Iris pigment epithelial cell (primary cell): Measurements from ENCODE around the gene TNFRSF19.

Source experiments
- DNase-seq: peaks from one replicate; pipeline ENCODE4 v3.0.0-alpha.2; 2011; ENCODE audit warnings: low read depth

The TNFRSF19 gene

GRCh38 chr13:23628765-23629565, 58.8 kb downstream of the TNFRSF19 start:
- DNase-seq: no peak

- no peak for DNase-seq
Observed at GRCh38 chr13:23629566-23630272, 59.5 kb downstream of the TNFRSF19 start.

GRCh38 chr13:23630349-23631093, 60.3 kb downstream of the TNFRSF19 start:
- DNase-seq: peak; percentile 26

GRCh38 chr13:23631311-23632047, 61.3 kb downstream of the TNFRSF19 start:
- DNase-seq: no peak

GRCh38 chr13:23632048-23632582, 61.9 kb downstream of the TNFRSF19 start:
- no peak for DNase-seq

- no peak for DNase-seq
Observed at GRCh38 chr13:23632741-23633140, 62.5 kb downstream of the TNFRSF19 start.

GRCh38 chr13:23634897-23635296, 64.7 kb downstream of the TNFRSF19 start:
- DNase-seq: no peak

- no peak for DNase-seq
Observed at GRCh38 chr13:23636360-23636759, 66.1 kb downstream of the TNFRSF19 start.

GRCh38 chr13:23637829-23638228, 67.6 kb downstream of the TNFRSF19 start:
- no peak for DNase-seq

GRCh38 chr13:23639674-23640073, 69.5 kb downstream of the TNFRSF19 start:
- no peak for DNase-seq

GRCh38 chr13:23642110-23642509, 71.9 kb downstream of the TNFRSF19 start:
- no peak for DNase-seq

- DNase-seq: no peak
Observed at GRCh38 chr13:23643338-23644125, 73.3 kb downstream of the TNFRSF19 start.

GRCh38 chr13:23644126-23644419, 73.9 kb downstream of the TNFRSF19 start:
- peak; percentile 37 for DNase-seq

GRCh38 chr13:23644527-23645138, 74.4 kb downstream of the TNFRSF19 start:
- DNase-seq: peak; percentile 92

GRCh38 chr13:23645851-23646250, 75.6 kb downstream of the TNFRSF19 start:
- no peak for DNase-seq

- no peak for DNase-seq
Observed at GRCh38 chr13:23651439-23651838, 81.2 kb downstream of the TNFRSF19 start.

- DNase-seq: no peak
Observed at GRCh38 chr13:23651887-23652286, 81.7 kb downstream of the TNFRSF19 start.

GRCh38 chr13:23652909-23653726, 82.9 kb downstream of the TNFRSF19 start:
- DNase-seq: peak; percentile 80
